OCI-LY1 (cell line): Measurements from ENCODE around the gene CCT2.

Experiments used
- EZH2 ChIP-seq: fragments of 200-600 bp; sonication (generic), shearing (Covaris generic); IDR thresholded peaks from 2 replicates; pipeline ENCODE4 v1.8.0; 2017; ENCODE audit warnings: borderline replicate concordance, mixed run types, mild to moderate bottlenecking, antibody characterized with exemption, low read length, moderate library complexity, mixed read lengths
- TF ChIP-seq, protein P1 (sequence below): fragments of 200-600 bp; sonication (generic), shearing (Covaris generic); IDR thresholded peaks from 2 replicates; pipeline ENCODE4 v1.5.1; 2017; ENCODE audit warnings: mild to moderate bottlenecking, antibody characterized with exemption, low read length, moderate library complexity, mixed read lengths

DNA sequence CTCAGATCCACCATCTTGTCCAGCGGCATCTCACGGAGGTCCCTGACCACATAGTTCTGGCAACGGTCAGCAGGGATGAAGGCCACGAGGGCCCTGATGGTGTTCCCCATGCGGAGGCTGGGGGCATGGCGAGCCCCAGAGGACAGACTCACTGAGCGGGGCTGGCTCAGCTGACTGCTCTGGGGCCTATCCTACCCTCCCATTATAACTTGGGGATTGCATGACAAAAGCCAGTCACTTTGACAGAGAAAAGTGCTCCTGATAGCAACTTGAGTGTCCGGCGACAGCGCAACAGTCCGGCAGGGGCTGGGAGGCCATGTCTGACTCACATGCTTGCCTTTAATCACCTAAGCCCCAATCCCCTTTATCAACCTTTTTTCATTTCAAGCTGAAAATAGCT is 25.5 kb downstream of the CCT2 start, which contains the start of gene LRRC10:
- TF ChIP-seq EZH2, result no peak
- TF ChIP-seq, protein P1, sequence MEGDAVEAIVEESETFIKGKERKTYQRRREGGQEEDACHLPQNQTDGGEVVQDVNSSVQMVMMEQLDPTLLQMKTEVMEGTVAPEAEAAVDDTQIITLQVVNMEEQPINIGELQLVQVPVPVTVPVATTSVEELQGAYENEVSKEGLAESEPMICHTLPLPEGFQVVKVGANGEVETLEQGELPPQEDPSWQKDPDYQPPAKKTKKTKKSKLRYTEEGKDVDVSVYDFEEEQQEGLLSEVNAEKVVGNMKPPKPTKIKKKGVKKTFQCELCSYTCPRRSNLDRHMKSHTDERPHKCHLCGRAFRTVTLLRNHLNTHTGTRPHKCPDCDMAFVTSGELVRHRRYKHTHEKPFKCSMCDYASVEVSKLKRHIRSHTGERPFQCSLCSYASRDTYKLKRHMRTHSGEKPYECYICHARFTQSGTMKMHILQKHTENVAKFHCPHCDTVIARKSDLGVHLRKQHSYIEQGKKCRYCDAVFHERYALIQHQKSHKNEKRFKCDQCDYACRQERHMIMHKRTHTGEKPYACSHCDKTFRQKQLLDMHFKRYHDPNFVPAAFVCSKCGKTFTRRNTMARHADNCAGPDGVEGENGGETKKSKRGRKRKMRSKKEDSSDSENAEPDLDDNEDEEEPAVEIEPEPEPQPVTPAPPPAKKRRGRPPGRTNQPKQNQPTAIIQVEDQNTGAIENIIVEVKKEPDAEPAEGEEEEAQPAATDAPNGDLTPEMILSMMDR, result no peak
